GM21717 (cell line): ENCODE data around the gene DDT.
"Not testable (repeated sequence)": the region's sequence is repeated elsewhere in the genome, so short reads cannot be mapped to it uniquely, and the experiment has no call there.

Experiments used
- ATAC-seq: cut with Tn5 transposase; IDR thresholded peaks from one replicate; pipeline ENCODE4 v1.9.1; 2021; ENCODE audit warnings: mild to moderate bottlenecking, moderate library complexity; ENCODE audit not compliant: unreplicated experiment

DDT gene

GRCh38 chr22:23989583-23990244 is 15.5 kb upstream of the DDT start:
- ATAC-seq: not testable (repeated sequence)

- ATAC-seq: not testable (repeated sequence)
Measured at GRCh38 chr22:23986538-23987178, 12.4 kb upstream of the DDT start.

GRCh38 chr22:23986089-23986488 is 11.8 kb upstream of the DDT start:
- not testable (repeated sequence) for ATAC-seq

GRCh38 chr22:23984430-23984829 is 10.2 kb upstream of the DDT start:
- ATAC-seq: no peak

- ATAC-seq: not testable (repeated sequence)
Measured at GRCh38 chr22:23980567-23980966, 6.3 kb upstream of the DDT start.

- ATAC-seq: not testable (repeated sequence)
Measured at GRCh38 chr22:23979557-23980240, 5.5 kb upstream of the DDT start, which contains the start of gene GSTT2. GSTT2 (plus strand) TSS chr22:23980134.

GRCh38 chr22:23977304-23977703 is 3.1 kb upstream of the DDT start:
- not testable (repeated sequence) for ATAC-seq

GRCh38 chr22:23974836-23975352 is 653 bp upstream of the DDT start:
- not testable (repeated sequence) for ATAC-seq

- ATAC-seq: not testable (repeated sequence)
Measured at GRCh38 chr22:23971927-23972326, 2.3 kb downstream of the DDT start.

- no peak for ATAC-seq
Measured at GRCh38 chr22:23970816-23971486, 3.3 kb downstream of the DDT start.

- no peak for ATAC-seq
Measured at GRCh38 chr22:23970201-23970641, 4.0 kb downstream of the DDT start.

- ATAC-seq: no peak
Measured at GRCh38 chr22:23969071-23969470, 5.2 kb downstream of the DDT start.

GRCh38 chr22:23966568-23966967 is 7.7 kb downstream of the DDT start, which contains the start of gene DDTL:
DDTL (plus strand) TSS chr22:23966888; CDS start chr22:23966915, 27 bp downstream.
- peak; percentile 82 for ATAC-seq

- not testable (repeated sequence) for ATAC-seq
Measured at GRCh38 chr22:23966094-23966493, 8.1 kb downstream of the DDT start.

- not testable (repeated sequence) for ATAC-seq
Measured at GRCh38 chr22:23961084-23961771, 13.0 kb downstream of the DDT start, which contains the start of gene GSTT2B. GSTT2B (minus strand) TSS chr22:23961195; CDS start chr22:23961131, 64 bp downstream.

- ATAC-seq: not testable (repeated sequence)
Measured at GRCh38 chr22:23956301-23956900, 17.8 kb downstream of the DDT start.

- not testable (repeated sequence) for ATAC-seq
Measured at GRCh38 chr22:23955886-23956285, 18.4 kb downstream of the DDT start.

GRCh38 chr22:23954991-23955305 is 19.3 kb downstream of the DDT start:
- not testable (repeated sequence) for ATAC-seq

- not testable (repeated sequence) for ATAC-seq
Measured at GRCh38 chr22:23954193-23954990, 19.8 kb downstream of the DDT start.
